Cerebellar nuclear complex (tissue), 1 donor: Measurements from ENCODE around the gene STAU1.
A peak's percentile ranks its signal among the peaks of the same experiment; 100 is the strongest.
"Not testable (repeated sequence)": the region's sequence is repeated elsewhere in the genome, so short reads cannot be mapped to it uniquely, and the experiment has no call there.

Experiments used
- DNase-seq, 2 experiments: peaks; one replicate each; lab custom pipeline; 2025; lab: John Stamatoyannopoulos, UW

STAU1 gene

DNA sequence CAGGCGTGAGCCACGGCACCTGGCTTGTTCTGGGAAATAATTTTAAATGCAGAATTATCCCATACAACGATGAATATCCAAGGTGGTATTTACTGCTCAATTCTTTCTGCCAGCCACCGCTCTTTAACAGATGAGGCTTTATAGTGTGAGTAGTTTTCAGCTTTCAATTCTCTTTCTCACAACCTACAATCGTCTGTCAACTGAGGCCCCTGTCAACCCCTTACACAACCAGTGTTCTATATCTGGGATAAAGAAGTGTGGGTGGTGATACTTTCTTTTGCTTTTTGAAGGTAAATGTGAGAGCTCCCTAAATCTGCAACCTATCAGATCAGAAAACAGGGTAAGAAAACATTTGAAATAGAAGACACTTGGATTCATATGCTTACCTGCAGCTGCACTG lies 22.5 kb downstream of the STAU1 start:
- no peak for DNase-seq

DNA sequence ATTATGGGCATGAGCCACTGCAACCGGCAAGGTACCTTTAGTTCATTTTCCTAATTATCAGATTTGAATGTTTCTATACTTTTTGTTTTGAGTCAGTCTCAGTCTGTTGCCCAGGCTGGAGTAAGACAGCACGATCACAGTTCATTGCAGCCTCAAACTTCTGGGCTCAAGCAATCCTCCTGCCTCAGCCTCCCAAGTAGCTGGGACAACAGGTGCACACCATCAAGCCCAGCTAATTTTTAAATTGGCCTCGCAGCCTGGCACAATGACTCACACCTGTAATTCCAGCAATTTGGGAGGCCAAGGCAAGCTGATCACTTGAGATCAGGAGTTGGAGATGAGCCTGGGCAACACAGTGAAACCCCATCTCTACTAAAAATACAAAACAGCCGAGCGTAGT lies 24.4 kb downstream of the STAU1 start:
- DNase-seq: no peak

DNA sequence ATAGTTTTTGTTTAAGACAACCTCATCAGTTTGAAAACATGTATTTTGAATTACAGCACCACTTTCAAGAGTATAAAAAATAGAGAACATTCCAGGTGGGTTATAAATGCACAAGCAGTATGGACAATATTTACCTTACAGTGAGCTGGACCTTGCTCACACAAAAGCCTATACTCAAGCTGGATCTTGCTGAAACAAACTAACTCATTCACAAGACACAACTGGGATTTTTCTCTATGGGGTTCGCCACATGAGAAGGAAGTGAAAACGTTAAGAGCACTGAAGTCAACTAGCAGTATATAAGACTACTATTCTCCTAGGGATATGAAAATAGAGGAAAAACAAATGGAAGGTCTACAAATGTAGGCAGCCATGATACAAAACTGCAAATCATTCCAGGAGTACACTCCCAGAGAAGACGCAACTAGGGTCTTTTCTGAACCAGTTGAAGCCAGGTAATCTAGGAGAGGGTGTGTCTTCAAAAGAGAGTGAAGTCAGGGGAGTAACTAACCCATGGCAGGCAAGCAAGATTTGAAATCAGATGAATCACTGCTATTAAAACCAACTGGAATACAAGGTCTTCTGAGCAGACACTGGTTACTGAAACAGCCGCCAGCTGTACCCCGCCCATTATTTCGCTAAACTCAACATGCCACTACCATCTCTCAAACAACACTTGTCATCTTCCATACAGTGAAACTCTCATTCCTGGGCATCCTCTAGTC lies 26.5 kb downstream of the STAU1 start:
- no peak for DNase-seq

DNA sequence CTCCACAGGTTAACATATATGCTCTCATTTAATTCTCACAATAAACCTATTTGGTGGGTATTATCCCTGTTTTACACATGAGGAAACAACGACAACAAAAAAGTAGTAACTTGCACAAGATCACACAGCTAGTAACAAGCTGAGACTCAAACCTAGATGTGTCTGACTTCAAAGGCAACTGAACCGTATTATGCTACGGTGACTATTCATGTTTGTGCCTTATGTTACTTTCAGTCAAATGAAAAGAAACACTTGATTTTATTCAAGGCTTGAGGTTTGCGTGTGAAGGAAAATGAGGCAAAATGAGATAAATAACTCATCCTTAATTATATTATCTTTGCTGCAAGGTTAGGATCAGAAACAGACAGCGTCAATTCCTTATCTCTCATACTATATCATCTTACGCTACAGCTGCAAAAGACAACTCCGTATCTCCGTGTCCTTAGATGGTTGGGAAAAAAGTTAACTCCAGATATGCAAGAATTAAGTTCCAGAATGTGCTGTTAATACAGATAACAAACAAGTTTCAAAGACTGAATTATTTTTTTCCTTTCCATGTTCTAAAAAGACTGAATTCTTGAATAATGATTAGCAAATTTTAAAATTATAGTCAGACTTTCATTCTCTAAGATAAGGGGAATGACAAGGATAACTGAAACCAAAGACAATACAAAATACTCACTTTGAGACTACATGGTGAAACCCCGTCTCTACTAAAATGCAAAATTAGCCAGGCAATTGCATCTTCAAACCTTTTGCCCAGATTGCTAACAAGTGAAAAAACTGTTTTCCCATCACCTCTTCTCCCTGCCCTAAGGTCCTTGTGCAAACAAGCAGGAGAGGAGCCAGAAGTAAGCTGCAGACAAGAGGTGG lies 27.8 kb downstream of the STAU1 start:
- no peak for DNase-seq

DNA sequence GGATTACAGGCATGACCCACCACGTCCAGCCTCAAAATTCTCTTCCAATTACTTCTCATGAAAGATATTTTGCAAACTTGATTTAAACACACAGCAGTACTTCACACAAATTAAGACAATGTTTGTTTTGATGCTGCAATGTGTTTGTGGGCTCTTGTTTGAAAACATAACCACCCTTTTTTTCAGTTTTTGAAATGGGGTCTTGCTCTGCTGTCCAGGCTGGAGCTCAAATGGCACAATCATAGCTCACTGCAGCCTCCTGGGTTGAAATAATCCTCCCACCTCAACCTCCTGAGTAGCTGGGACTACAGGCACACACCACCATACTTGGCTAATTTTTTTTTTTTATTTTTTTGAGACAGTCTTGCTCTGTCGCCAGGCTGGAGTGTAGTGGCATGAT lies 31.0 kb downstream of the STAU1 start:
- no peak for DNase-seq

DNA sequence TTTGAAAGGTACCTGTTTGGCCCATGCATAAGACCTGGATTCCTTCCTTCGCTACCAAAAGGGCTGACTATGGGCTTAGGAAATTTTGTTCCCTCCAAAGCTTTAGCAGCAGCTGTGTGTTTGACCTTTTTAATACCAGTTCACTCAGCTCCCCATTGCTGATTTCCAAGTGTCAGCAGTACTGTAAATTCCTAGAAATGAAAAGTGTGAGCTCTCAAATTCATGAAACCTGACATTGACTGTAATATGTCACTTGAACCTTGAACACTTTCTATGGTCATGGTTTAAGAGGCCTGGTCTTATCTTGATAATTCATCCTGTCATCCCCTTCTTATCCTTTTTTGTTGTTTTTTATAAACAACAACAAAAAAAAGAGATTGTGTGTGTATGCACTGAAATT lies 31.7 kb downstream of the STAU1 start:
- no peak for DNase-seq

DNA sequence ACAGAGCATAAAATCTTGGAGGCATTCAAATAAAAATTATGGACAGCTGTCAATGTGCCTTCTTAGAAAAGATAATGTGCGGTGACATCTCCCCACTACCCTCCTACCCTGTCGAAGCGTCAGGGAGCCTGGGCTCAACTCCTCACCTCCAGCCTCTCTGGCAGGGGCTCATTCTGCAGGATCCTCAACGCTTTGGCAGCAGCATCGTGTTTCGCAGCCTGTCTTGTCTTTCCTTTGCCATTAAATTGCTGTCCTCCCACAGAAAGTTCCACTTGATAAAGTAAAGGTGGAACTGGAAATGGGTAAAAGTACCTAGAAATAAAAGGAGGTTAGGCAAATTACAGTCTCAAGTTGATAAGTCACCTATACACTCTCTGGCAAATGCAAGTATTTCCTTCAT lies 36.7 kb downstream of the STAU1 start:
- DNase-seq: no peak

DNA sequence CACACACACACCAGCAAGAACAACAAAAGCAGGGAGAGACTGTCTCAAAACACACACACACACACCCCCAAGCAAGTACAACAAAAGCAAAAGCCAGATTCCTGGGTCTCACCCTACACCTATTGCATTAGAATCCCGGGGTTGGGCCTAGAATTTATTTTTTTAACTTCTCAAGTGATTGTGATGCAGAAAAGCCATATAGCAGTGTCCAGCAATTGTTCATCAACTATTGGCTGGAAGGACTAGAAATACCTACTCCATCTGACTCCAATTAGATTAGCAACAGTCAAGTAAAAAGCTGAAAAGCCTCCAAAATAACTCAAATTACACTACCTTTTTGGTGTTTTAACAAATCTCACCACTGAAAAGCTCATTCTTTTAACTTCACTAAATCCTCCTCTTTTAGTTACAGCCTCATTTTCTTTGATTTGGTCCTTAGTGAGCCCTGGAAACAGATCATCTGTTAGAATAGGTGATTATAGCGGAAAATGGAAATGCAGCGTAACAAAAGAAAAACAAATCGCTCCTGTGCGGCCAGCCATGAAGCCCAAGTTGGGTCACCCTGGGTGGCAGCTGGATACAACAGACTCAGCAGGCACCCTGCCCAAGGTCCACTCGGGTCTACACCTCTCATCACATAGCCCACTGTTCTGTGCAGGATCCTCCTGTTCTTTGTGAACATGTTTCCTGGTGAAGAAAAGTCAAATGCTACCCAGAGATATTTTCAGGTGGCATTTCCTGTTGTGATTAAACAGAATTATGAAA lies 38.7 kb downstream of the STAU1 start:
- DNase-seq: no peak

DNA sequence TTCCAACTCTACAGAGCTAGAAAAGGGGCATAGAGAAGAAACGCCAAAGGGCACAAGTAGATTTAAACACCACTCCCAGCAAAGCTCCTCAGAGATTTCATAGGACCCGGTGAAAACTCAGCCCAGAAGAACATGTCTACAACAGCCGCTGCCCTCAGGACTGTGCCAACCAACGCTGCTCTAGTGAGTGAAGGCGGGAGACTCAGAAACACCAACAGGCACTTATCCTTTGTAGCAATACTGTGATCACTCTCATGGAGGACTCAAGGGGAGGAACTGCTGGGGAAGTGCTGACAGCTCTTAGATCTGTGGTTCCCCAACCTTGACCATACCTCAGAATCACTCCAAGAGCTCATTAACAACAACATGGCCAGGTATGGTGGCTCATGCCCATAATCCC lies 39.5 kb downstream of the STAU1 start:
- DNase-seq: no peak

DNA sequence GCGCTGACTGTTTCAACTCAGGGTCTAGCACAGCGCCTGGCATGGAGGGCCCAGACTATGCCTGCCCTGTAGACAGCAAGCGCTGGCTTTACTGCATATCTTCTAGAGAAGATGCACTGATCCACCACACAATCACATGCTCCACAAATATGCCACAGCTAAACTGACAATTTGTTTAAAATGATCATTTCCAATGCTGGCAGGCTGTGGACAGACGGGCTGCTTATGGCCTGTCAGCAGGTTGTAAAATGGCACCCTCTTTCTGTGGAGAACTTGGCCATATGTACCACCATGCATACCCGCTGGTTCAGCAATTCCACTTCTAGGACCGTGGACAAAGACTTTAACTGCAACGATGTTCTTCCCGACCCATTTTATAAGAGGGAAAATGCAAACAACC lies 40.8 kb downstream of the STAU1 start:
- DNase-seq: no peak

DNA sequence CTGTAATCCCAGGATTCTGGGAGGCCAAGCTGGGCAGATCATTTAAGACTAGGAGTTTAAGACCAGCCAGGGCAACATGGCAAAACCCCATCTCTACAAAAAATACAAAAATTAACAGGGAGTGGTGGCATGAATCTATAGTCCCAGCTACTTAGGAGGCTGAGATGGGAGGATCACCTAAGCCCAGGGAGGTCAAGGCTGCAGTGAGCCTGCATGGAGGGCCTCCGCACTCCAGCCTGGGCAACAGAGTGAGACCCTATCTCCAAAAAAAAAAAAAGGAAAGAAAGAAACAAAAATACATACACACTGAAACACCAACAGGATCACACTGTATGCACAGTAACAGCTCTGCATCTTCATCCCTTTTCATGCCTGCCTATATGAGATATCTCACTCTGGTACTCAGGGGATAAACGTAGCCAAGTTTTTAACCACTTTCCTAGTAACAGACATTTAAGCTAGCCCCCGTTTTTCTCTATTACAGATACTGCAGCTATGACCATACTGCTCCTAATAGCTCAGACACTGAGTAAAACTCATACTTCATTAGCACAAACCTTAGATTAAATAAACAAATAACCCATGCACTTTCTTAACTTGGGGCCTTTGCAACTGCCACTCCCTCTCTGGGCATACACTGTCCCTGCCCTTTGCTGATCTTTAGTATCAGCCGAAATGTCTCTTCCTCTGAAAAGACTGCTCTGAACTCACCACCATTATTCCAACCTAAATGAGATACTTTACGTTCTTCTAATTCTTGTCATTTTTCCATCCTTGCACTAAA lies 41.5 kb downstream of the STAU1 start:
- no peak for DNase-seq

DNA sequence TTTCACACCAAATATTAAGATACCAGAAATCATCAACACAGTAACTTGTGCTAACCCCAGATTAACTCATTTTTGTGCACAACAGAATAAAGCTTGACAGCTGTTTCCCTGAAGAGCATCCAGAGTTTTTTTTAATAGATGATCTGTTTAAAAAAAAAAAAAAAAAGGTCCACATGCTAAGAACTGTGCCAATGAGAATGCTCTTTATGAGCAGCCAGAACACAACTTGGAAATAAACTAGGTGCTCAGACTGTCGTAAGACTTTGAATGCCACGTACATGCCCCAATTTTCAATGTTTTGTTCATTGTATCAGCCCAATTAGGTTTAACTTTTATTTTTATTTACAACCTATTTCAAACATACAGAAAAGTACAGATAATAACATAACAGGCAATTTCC lies 47.3 kb downstream of the STAU1 start:
- no peak for DNase-seq

DNA sequence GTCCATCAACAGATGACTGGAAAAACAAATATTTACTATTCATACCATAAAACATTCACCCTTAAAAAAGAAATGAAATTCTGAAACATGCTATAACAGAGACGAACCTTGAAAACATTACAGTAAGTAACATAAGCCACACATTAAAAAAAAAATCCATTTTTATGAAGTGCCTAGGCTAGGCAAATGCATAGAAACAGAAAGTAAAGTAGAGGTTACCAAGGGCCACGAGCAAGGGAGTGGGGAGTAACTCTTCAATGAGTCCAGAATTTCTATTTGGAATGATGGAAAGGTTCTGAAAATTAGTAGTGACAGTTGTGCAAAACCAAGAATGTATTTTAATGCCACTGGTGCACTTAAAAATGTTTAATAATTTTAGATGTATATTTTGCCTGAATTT lies 47.7 kb downstream of the STAU1 start:
- DNase-seq: no peak

DNA sequence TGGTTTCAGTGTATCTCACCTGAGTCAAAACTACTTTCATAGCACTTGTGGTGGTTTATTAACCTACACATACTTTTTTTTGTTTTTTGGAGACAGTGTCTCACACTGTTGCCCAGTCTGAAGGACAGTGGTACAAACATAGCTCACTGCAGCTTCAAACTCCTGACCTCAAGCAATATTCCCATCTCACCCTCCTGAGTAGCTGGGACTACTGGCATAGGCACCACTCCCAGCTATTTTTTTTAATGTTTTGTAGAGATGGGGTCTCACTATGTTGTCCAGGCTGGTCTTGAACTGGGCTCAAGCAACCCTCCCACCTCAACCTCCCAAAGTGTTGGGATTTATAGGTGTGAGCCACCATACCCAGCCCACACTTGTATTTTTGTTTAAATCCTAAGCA lies 49.7 kb downstream of the STAU1 start:
- DNase-seq: no peak

DNA sequence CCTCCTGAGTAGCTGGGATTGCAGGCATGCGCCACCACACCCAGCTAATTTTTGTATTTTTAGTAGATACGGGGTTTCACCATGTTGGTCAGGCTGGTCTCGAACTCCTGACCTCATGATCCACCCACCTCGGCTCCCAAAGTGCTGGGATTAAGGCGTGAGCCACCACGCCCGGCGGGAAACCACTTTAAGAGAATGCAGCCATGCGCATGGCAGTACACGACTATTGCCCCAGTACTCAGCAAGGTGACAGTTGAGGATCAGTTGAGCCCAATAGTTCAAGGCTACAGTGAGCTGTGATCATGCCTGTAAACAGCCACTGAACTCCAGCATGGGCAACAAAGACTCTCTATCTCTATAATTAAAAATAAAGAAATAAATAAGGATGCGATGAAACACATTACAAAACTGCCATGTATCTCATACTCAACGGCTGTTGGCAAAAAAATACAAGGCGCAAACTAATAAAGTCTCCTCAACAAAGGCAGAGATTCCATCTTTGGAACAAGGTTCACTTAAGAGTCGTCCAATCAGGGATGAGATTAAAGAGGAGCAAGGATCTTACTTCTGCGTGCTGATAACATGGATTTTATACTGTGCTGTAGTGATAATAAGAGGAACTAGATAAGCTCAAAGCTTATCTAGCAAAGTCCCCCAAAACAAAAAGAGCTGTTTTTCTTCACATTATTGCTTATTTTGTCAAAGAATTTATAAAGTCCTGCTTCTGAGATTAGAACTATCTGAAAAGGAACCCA lies 51.1 kb downstream of the STAU1 start:
- no peak for DNase-seq

DNA sequence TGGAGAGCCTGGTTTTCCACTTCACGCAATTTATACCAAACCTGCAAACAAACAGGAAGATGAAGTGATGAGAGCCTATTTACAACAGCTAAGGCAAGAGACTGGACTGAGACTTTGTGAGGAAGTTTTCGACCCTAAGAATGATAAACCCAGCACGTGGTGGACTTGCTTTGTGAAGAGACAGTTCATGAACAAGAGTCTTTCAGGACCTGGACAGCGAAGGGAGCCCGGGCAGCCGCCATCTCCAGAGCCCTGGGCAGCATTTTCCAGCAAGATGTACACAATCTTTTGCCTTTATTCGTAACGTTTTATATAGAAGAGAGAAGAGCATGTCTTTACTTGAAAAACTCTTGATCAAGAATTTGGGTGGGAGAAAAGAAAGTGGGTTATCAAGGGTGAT lies 53.3 kb downstream of the STAU1 start:
- DNase-seq: not testable (repeated sequence)

DNA sequence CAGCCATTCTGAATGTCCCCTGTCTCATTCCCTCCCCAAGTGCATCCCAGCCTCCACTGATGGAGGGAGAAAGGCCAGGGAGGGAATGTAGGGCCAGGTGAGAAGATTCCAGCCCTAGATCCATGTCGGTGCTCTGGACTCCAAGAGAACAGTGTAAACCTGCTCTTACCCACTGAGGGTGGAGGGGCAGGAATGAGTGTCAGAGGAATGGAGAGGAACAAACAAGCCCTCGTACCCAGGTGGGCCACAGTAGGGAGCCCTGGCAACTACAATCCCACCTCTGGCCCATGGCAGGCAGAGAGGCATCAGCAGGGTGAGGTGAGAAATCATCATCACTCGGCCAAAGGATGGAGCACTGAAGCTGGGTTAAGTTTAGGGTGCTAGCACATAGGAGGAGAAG lies 54.6 kb downstream of the STAU1 start:
- DNase-seq: no peak

DNA sequence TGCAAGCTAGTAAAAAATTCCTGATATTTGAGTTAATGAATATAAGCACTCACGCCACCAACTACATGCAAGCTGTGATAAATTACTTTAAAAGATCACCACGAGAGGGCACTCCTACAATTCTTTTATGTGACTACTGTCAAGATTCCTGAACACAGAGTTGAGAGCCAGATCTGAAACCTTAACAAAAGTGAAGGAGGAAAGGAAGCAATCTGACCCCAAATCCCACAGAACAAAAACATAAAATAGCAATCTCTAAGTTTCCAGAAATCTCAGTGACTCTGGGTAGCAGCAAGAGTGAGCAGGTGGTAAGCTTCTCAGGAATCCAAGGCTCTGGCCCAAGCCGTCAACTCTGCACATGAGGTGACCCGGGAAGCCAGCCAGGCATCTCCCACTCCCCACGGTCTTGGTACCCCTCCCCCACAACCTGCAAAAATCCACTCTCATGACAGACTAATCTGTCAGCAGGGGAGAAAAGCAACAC lies 55.1 kb downstream of the STAU1 start:
- peak in 1 of 2 experiments; percentile 66 for DNase-seq

DNA sequence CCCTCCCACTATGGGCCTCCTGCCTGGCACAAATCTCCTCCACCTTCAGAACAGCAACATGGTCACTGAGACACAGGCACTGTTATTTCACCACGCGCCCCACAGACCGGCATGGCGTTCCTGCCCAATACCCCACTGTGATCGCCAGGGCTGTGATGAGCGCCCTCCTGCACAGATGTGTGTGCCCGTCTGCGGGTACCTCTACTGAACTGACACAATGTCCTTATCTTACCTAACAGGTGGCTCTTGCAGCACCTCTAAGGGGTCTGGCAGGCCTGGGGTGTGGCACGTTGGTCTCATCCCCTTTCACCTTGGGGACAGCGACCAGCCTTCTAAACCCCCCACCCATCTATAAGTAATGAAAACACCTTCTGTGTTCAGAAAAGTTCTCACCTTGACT lies 64.2 kb downstream of the STAU1 start:
- DNase-seq: no peak

DNA sequence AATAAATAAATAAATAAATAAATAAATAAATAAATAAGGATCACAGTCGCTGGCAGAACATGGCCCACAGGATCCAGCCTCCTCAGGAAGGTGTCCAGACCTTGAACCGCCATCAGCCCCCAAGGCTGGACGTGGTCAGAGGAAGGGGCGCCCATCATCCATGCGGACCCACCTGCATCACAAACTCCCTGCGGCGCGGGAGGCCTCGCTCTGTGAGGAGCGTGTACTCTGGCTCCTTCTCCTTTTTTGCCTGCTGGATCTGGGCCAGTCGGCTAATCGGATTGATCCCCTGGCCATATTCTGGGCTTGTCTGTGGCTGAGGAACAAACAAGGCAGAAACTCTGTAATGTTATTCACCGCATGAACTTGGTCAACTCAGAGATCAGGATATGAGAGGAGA lies 65.2 kb downstream of the STAU1 start:
- no peak for DNase-seq

DNA sequence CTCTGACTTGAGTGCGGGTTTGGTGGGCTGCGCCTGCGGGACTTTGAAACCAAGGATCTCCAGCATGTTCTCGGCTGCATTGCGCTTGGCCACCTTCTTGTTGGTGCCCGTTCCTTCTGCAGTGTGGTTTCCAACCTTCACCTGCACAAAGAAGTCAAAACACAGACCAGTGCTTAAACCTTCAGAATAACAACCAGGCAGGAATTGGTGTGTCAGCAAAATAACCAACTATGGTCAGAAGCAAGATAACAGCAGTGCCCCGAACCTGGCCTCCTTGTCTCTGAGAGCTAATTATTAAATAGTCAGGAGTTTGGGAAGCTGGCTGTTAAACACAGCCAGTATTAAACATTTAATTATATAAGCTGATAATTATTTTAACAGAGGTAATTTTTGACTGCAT lies 68.1 kb downstream of the STAU1 start:
- no peak for DNase-seq
